Fibroblast of skin of back (primary cell): ENCODE measurements around the gene EDC3.
"Not testable (repeated sequence)": the region's sequence is repeated elsewhere in the genome, so short reads cannot be mapped to it uniquely, and the experiment has no call there.

ENCODE experiments used
- DNase-seq: peaks from one replicate; pipeline ENCODE4 v3.0.0-alpha.2; 2013

The EDC3 gene

GRCh38 chr15:74609938-74610301, 85.9 kb downstream of the EDC3 start:
- no peak for DNase-seq

DNA sequence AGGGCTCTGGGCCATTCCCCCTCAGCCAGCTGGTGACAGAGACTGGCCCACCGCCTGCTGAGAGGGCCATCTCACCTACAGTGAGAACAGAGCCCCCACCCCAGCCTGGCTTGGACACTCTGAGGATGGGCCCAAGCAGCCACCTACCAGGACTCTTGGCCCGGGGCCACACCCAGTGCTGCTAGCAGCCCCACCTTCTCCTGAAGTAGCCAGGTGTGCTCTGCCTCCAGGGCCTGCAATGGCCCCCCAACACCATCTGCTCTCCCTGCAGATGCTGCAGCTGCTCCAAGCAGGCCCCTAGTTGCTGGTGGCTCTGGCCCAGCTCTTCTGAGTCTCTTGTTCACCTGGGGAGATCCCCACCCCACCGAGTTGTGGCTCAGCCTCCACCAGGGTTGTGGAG, 87.0 kb downstream of the EDC3 start:
- DNase-seq: no peak

DNA sequence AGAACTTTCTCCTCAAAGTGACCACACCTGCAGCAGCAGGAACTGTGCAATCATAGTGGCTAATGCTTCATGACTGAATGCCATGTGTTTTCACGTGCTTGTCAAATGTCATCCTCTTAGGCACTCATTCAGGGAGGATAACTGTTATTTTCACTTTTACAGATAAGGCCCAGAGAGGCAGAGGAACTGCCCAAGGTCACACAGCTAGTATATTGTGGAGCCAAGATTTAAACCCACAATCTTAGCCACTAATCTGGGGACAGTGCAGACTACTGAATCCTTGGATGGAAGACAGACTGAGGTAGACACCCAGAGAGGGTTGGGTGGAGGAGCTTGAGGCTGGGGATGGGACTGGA, 90.1 kb downstream of the EDC3 start:
- no peak for DNase-seq

DNA sequence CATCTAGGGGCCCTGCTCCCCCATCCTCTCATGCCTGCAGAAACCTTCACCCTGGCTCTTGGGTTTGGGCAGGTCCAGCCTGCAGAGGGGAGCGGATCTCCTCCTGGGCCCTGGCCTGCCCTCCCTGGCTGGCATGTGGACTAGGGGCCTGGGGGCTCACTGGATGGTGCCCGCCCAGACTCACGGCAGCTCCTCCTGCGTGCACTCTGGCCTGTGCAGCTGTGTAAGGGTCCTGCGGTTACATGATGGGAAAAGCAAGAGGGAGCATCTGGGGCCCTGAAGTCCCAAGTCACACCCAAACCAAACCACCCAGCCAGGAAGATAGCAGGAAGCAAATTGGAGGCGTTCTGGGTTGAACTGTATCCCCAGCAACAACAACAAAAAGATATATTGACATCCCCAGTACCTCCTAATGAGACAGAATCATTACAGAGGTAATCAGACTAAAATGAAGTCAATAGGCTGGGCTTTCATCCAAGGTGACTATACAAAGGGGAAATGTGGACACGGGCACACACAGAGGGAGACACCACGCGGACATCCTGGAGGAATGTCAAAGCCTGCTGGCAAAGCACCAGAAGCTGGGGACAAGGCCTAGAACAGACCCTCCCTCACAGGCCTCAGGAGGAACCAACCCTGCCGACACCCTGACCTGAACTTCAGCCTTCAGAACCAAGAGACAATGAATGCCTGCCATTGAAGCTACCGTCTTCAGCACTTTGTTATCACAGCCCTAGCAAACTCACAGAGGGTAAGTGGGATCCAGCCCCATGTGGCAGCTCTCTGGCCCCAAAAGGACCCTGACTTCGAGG, 90.6 kb downstream of the EDC3 start:
- no peak for DNase-seq

GRCh38 chr15:74603789-74604705, 91.8 kb downstream of the EDC3 start:
- DNase-seq: no peak

DNA sequence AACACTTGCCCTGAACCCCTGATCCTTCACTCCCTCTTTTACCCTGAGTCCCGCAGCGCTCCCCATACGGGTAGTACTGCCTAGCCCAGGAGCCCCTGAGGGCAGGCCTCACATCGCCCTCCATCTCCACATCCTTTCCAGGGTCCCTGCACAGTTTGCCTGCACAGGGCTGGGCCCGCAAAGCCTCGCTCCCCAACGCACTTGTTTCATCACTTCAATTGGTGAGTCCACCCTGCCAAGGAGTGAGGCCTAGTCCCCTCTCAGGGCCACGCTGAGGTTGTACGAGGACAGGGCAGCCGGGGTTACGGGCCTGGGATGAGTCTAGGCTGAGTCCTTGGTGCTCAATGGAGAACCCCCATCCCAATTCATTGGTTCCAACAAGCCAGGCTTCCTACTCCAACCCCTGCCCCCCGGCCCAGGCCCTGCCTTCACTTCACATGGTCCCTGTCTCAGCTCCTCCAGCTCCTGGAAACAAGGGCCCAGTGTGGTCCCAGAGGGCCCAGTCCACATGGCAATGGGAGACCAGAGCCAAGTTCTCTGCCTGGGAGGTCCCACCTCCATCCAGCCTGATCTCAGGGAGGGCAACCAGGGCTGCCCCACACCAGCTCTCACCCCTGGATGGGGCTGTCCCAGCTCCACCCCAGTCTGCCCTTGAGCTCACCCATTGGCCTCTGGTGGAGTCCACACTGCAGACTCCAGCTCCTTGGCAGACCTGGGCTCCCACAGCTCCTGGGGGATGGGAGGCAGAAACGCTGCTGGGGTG, 92.6 kb downstream of the EDC3 start:
- no peak for DNase-seq

GRCh38 chr15:74599156-74599555, 96.7 kb downstream of the EDC3 start:
- no peak for DNase-seq

- peak; percentile 79 for DNase-seq
These were observed 97.5 kb downstream of the EDC3 start for GRCh38 chr15:74598126-74598842.

DNA sequence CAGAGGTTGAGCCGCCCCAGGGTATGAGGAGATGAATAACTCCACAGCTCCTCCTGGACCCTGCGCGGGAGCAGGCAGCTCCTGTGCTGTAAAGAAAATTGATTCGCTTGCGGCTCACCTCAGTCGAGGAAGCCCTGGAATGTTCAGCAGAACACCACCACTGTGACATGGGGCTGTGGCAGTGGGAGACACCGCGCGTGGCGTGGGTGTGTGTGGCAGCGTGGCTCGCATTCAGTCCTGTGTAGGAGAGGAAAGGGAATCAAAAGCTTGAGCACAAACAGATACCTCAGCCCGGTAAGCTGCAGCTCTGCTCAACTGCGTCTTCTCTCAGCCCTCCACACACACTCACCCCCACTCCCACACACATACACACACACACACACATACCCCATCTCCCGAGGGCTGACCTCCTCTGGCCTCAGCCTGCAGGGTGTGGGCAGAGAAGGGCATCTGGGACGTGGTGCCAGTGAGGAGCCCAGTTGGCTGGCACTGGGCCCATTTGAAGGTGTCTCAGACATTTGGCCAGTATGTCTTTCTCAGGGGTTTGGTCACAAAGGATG, 98.6 kb downstream of the EDC3 start:
- not testable (repeated sequence) for DNase-seq

DNA sequence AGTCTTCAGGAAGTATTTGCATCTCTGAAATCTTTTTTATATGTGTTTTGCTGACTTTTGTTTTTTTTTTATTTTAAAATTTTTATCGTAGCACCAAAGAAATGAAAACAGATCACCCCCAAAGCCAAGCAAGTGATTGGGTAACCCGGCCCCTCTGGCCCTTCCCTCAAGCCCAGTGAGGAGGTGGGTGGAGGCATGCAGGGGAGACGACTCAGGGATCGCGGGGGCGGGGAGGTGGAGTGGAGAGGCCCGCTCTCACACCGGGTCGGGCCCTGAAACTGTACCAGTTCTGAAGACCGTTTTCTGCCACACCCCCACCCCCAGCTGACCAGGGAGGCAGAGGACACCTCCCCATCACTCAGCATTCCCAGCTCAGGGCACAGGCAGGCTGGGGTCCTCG, 99.1 kb downstream of the EDC3 start:
- DNase-seq: not testable (repeated sequence)

GRCh38 chr15:74595271-74595670, 100.6 kb downstream of the EDC3 start:
- no peak for DNase-seq

- DNase-seq: no peak
These were observed 101.4 kb downstream of the EDC3 start for GRCh38 chr15:74594455-74594854.

- DNase-seq: no peak
These were observed 102.7 kb downstream of the EDC3 start for GRCh38 chr15:74593122-74593521.

- no peak for DNase-seq
These were observed 103.6 kb downstream of the EDC3 start for GRCh38 chr15:74592222-74592621.

DNA sequence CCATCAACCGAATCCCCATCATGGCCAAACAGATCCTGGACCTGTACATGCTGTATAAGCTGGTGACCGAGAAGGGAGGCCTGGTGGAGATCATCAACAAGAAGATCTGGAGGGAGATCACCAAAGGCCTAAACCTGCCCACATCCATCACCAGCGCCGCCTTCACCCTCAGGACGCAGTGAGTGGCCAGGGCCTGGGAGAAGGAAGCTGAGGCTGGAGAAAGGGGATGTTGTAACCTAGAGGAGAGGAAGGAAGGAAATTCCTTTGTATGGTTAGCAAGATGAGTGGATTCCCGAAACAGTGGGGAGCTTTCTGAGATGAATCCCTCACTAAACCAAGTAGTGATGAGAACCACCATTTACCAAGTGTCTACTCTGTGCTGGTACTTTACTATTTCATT, 106.0 kb downstream of the EDC3 start:
- DNase-seq: peak; percentile 19

DNA sequence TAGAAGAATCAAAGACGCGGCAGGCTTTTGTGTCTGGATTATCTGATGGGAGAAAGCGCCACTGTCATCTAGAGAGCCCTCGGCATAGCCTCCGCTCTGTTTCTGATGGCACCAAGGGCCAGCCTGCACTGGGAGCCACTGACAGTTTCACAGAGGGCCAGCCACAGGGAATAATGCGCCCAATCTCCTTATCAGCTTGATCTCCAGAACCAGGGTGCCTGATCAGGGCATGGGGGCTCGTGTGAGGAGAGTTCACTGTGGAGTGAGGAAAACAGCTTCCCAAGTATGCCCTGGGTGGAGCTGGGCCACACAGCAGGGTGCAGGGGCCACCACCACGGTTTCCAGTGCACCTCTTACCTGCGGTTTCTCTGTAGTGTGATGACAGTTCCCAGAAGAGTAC, 110.0 kb downstream of the EDC3 start:
- DNase-seq: no peak

GRCh38 chr15:74585191-74585590, 110.6 kb downstream of the EDC3 start:
- DNase-seq: no peak

DNA sequence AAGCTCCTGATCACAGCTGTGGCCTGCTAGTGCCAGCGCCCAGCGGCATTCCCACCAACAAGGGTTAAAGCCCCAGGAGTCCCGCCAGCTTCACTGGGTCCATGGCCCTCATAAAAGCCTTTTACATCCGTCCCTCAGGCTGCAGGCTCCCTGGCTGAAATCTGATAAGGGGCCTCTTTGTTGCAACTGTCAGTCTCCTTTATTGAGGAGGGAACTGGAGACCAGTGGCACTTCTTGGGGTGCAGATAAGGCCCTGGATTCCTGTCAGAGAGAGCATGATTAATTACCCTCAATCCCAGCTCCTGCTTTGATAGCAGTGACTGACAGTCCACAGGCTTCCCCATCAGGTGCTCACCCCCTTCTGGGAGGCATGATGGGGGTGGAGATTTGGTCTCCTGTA, 111.0 kb downstream of the EDC3 start:
- DNase-seq: no peak

- DNase-seq: no peak
These were observed 111.6 kb downstream of the EDC3 start for GRCh38 chr15:74584204-74584603.
